Liver (tissue), 9 donors: ENCODE results near the gene PTH1R. TPM values are rescaled to one million over a fixed set of nuclear protein-coding genes. Genes with fewer than 3 reads are reported as not detected.

ENCODE experiments used
- DNase-seq: peaks from one replicate; pipeline ENCODE4 v3.0.0-alpha.2; 2017; ENCODE audit warnings: low spot score
- H3K27ac ChIP-seq, 2 donors: one replicate each; pipeline ENCODE4 v1.7.0; 2013; ENCODE audit warnings: inconsistent platforms in 2 of 2, low read length in 2 of 2, control low read depth in 1 of 2, low read depth in 1 of 2, mild to moderate bottlenecking in 1 of 2
- H3K27me3 ChIP-seq, 4 donors: one replicate each; pipeline versions ENCODE4 v1.6.1 to v1.7.0; 2013; ENCODE audit warnings: low read length in 3 of 4, inconsistent platforms in 1 of 4, mild to moderate bottlenecking in 1 of 4, moderate library complexity in 1 of 4; ENCODE audit not compliant: control insufficient read depth in 4 of 4, insufficient read depth in 4 of 4
- H3K36me3 ChIP-seq, 4 donors: one replicate each; pipeline versions ENCODE4 v1.6.1 to v1.7.0; 2013; ENCODE audit warnings: low read length in 3 of 4, mild to moderate bottlenecking in 3 of 4, low read depth in 1 of 4, moderate library complexity in 1 of 4; ENCODE audit not compliant: control insufficient read depth in 4 of 4, insufficient read depth in 3 of 4
- H3K4me1 ChIP-seq, 4 donors: one replicate each; pipeline versions ENCODE4 v1.6.1 to v1.7.0; 2013; ENCODE audit warnings: low read length in 3 of 4, mild to moderate bottlenecking in 3 of 4, moderate library complexity in 1 of 4; ENCODE audit not compliant: control insufficient read depth in 4 of 4, insufficient read depth in 4 of 4
- H3K4me3 ChIP-seq, 3 donors: one replicate each; pipeline versions ENCODE4 v1.6.1 to v1.7.0; 2013; ENCODE audit warnings: low read length in 3 of 3, control low read depth in 1 of 3, low read depth in 1 of 3, mild to moderate bottlenecking in 1 of 3
- H3K9ac ChIP-seq, 2 donors: one replicate each; pipeline ENCODE4 v1.7.0; 2013; ENCODE audit warnings: low read length in 2 of 2, mild to moderate bottlenecking in 2 of 2, moderate library complexity in 2 of 2, control low read depth in 1 of 2, low read depth in 1 of 2
- H3K9me3 ChIP-seq, 4 donors: one replicate each; pipeline versions ENCODE4 v1.6.1 to v1.7.0; 2013; ENCODE audit warnings: low read length in 3 of 4; ENCODE audit not compliant: control insufficient read depth in 4 of 4
- EGR1 ChIP-seq, 2 donors: IDR thresholded peaks; 2 replicates each; pipeline ENCODE4 v1.6.1; 2016 to 2018; ENCODE audit warnings: antibody characterized with exemption in 2 of 2, low read depth in 2 of 2
- FOXA1 ChIP-seq: IDR thresholded peaks from 2 replicates; pipeline ENCODE4 v1.6.1; 2016; ENCODE audit warnings: antibody characterized with exemption
- FOXA2 ChIP-seq: IDR thresholded peaks from 2 replicates; pipeline ENCODE4 v1.6.1; 2016; ENCODE audit warnings: antibody characterized with exemption
- GABPA ChIP-seq, 2 donors: IDR thresholded peaks in 1 of 2; conservative IDR thresholded peaks in 1 of 2; 2 replicates each; pipeline ENCODE4 v1.6.1; 2016; ENCODE audit warnings: antibody characterized with exemption in 2 of 2, mild to moderate bottlenecking in 1 of 2, moderate library complexity in 1 of 2
- HNF4A ChIP-seq, 2 donors: conservative IDR thresholded peaks; 2 replicates each; pipeline ENCODE4 v1.6.1; 2016; ENCODE audit warnings: antibody characterized with exemption in 2 of 2, mild to moderate bottlenecking in 2 of 2
- HNF4G ChIP-seq: IDR thresholded peaks from 2 replicates; pipeline ENCODE4 v1.6.1; 2016; ENCODE audit warnings: antibody characterized with exemption
- JUND ChIP-seq, 2 donors: IDR thresholded peaks; 2 replicates each; pipeline ENCODE4 v1.6.1; 2016; ENCODE audit warnings: antibody characterized with exemption in 2 of 2
- NR2F2 ChIP-seq: IDR thresholded peaks from 2 replicates; pipeline ENCODE4 v1.6.1; 2016; ENCODE audit warnings: antibody characterized with exemption
- RAD21 ChIP-seq, 2 donors: IDR thresholded peaks; 2 replicates each; pipeline ENCODE4 v1.6.1; 2016; ENCODE audit warnings: antibody characterized with exemption in 2 of 2, mild to moderate bottlenecking in 2 of 2
- RXRA ChIP-seq, 2 donors: IDR thresholded peaks; 2 replicates each; pipeline ENCODE4 v1.6.1; 2017 to 2018; ENCODE audit warnings: antibody characterized with exemption in 2 of 2, mild to moderate bottlenecking in 1 of 2
- SP1 ChIP-seq: IDR thresholded peaks from 2 replicates; pipeline ENCODE4 v1.6.1; 2018; ENCODE audit warnings: antibody characterized with exemption, mild to moderate bottlenecking
- TAF1 ChIP-seq: conservative IDR thresholded peaks from 2 replicates; pipeline ENCODE4 v1.6.1; 2016; ENCODE audit warnings: antibody characterized with exemption, mild to moderate bottlenecking
- YY1 ChIP-seq: IDR thresholded peaks from 2 replicates; pipeline ENCODE4 v1.6.1; 2016; ENCODE audit warnings: antibody characterized with exemption, mild to moderate bottlenecking
- WGBS: extraction: QIAGEN DNeasy Blood & Tissue Kit; methylation state at CpG from one replicate; pipeline ENCODE4 v1.1.7; 2013; 5-methylcytosine and 5-hydroxymethylcytosine counted together
- polyA plus RNA-seq, 2 donors: library from polyadenylated mRNA; stranded (reverse) in 1 of 2; unstranded in 1 of 2; fragments of 200-250 nt in 1 of 2; fragments of >200 nt in 1 of 2; fragmentation: Nextera tagmentation in 1 of 2; extraction: Ambion mirVana in 1 of 2; gene quantifications; one replicate each; pipeline versions ENCODE4 v1.2.1 to v1.2.3, GENCODE V29; 2013 to 2015
- total RNA-seq, 2 donors: library from RNA; depleted of rRNA; stranded (reverse); fragments of >200 nt; gene quantifications; one replicate each; pipeline ENCODE4 v1.2.3, GENCODE V29; 2014
- TF ChIP-seq, protein P1 (sequence below): fragments of 150-350 bp; IDR thresholded peaks from 2 replicates; pipeline ENCODE4 v1.5.1; 2017; ENCODE audit warnings: improper control_type of control experiment, low read depth, low read length; ENCODE audit not compliant: missing input control
- TF ChIP-seq, protein P2 (sequence below): IDR thresholded peaks from 2 replicates; pipeline ENCODE4 v1.6.1; 2016; ENCODE audit warnings: antibody characterized with exemption
- TF ChIP-seq, protein P3 (sequence below): IDR thresholded peaks from 2 replicates; pipeline ENCODE4 v1.6.1; 2016; ENCODE audit warnings: antibody characterized with exemption
- TF ChIP-seq, protein P4 (sequence below): IDR thresholded peaks from 2 replicates; pipeline ENCODE4 v1.6.1; 2016; ENCODE audit warnings: antibody characterized with exemption, mild to moderate bottlenecking
- TF ChIP-seq, protein P5 (sequence below): IDR thresholded peaks from 2 replicates; pipeline ENCODE4 v1.6.1; 2016; ENCODE audit warnings: antibody characterized with exemption
- donor health status: healthy.
- donor health status: healthy.
- donor health status: healthy.
- donor health status: healthy.
- donor health status: healthy.

The PTH1R gene
- total and polyA plus RNA-seq, 4 donors: 7.2 to 28.4 (median 23.6) TPM

DNA sequence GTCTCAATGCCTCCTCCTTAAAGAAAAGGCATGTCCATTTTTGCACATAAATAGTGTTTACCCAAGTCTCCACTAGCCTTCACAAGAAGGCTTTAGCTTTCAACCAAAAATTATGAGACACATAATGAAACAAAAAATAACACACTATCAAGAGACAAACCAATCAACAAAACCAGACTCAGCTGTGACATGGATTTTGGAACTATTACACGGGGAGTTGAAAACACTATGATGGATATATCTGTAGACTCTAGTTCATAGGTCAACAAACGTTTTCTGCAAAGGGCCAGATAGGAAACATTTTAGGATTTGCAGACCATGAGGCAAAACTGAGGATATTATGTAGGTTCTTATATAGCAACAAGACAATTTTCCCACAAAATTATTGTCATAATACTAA is 39.2 kb upstream of the PTH1R start:
- no peak overlapping the region for H3K27ac ChIP-seq
- H3K9me3 ChIP-seq: peaks cover 0 to 10% (median under 1%) of the 10 kb centered on the region in 4 donors
- TF ChIP-seq FOXA1 (no peak), GABPA (IDR thresholded peaks at IDR 0.05 in 1 of 2, conservative IDR thresholded peaks at IDR 0.05 in 1 of 2) (no peak), FOXA2 (no peak), HNF4G (no peak), EGR1 (IDR thresholded peaks at IDR 0.05; ENCODE audit: low read depth in 2 of 2) (no peak), TAF1 (no peak)
- TF ChIP-seq, protein P1, sequence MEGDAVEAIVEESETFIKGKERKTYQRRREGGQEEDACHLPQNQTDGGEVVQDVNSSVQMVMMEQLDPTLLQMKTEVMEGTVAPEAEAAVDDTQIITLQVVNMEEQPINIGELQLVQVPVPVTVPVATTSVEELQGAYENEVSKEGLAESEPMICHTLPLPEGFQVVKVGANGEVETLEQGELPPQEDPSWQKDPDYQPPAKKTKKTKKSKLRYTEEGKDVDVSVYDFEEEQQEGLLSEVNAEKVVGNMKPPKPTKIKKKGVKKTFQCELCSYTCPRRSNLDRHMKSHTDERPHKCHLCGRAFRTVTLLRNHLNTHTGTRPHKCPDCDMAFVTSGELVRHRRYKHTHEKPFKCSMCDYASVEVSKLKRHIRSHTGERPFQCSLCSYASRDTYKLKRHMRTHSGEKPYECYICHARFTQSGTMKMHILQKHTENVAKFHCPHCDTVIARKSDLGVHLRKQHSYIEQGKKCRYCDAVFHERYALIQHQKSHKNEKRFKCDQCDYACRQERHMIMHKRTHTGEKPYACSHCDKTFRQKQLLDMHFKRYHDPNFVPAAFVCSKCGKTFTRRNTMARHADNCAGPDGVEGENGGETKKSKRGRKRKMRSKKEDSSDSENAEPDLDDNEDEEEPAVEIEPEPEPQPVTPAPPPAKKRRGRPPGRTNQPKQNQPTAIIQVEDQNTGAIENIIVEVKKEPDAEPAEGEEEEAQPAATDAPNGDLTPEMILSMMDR: no peak
- TF ChIP-seq, protein P2, sequence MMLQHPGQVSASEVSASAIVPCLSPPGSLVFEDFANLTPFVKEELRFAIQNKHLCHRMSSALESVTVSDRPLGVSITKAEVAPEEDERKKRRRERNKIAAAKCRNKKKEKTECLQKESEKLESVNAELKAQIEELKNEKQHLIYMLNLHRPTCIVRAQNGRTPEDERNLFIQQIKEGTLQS: no peak
- H3K27me3 ChIP-seq: no peaks in the 10 kb centered on the region
- no peak overlapping the region for H3K4me3 ChIP-seq
- no peaks in the 10 kb centered on the region for H3K4me1 ChIP-seq
- DNase-seq: no peak
- H3K9ac ChIP-seq: no peak overlapping the region
- no peaks in the 10 kb centered on the region for H3K36me3 ChIP-seq
- 78% methylated on average over 2 of the region's 2 CpGs for WGBS

DNA sequence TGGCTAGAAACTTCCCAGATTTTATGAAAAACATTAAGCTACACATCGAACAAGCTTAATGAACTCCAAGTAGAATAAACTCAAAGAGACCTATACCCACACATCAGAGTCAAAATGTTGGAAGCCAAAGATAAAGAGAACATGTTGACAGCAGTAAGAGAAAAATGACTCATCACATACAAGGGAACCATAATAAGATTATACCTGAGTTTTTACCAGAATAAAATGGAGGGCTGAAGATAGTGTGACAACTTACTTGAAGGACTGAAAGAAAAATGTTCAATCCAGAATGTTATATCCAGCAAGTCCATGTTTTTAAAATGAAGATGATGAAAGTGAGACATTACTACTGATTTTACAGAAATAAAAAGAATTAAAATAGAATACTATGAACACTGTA is 37.0 kb upstream of the PTH1R start:
- TF ChIP-seq, protein P2: no peak
- TF ChIP-seq JUND (IDR thresholded peaks at IDR 0.05) (no peak), GABPA (IDR thresholded peaks at IDR 0.05 in 1 of 2, conservative IDR thresholded peaks at IDR 0.05 in 1 of 2) (no peak), FOXA1 (no peak), SP1 (no peak), RAD21 (IDR thresholded peaks at IDR 0.05) (no peak), EGR1 (IDR thresholded peaks at IDR 0.05; ENCODE audit: low read depth in 2 of 2) (no peak), TAF1 (no peak), YY1 (no peak), NR2F2 (no peak), HNF4A (conservative IDR thresholded peaks at IDR 0.05) (no peak), RXRA (IDR thresholded peaks at IDR 0.05) (no peak), HNF4G (no peak), FOXA2 (no peak)
- TF ChIP-seq, protein P3, sequence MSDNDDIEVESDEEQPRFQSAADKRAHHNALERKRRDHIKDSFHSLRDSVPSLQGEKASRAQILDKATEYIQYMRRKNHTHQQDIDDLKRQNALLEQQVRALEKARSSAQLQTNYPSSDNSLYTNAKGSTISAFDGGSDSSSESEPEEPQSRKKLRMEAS: no peak
- TF ChIP-seq, protein P4, sequence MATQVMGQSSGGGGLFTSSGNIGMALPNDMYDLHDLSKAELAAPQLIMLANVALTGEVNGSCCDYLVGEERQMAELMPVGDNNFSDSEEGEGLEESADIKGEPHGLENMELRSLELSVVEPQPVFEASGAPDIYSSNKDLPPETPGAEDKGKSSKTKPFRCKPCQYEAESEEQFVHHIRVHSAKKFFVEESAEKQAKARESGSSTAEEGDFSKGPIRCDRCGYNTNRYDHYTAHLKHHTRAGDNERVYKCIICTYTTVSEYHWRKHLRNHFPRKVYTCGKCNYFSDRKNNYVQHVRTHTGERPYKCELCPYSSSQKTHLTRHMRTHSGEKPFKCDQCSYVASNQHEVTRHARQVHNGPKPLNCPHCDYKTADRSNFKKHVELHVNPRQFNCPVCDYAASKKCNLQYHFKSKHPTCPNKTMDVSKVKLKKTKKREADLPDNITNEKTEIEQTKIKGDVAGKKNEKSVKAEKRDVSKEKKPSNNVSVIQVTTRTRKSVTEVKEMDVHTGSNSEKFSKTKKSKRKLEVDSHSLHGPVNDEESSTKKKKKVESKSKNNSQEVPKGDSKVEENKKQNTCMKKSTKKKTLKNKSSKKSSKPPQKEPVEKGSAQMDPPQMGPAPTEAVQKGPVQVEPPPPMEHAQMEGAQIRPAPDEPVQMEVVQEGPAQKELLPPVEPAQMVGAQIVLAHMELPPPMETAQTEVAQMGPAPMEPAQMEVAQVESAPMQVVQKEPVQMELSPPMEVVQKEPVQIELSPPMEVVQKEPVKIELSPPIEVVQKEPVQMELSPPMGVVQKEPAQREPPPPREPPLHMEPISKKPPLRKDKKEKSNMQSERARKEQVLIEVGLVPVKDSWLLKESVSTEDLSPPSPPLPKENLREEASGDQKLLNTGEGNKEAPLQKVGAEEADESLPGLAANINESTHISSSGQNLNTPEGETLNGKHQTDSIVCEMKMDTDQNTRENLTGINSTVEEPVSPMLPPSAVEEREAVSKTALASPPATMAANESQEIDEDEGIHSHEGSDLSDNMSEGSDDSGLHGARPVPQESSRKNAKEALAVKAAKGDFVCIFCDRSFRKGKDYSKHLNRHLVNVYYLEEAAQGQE: no peak
- TF ChIP-seq, protein P1: no peak
- TF ChIP-seq, protein P5, sequence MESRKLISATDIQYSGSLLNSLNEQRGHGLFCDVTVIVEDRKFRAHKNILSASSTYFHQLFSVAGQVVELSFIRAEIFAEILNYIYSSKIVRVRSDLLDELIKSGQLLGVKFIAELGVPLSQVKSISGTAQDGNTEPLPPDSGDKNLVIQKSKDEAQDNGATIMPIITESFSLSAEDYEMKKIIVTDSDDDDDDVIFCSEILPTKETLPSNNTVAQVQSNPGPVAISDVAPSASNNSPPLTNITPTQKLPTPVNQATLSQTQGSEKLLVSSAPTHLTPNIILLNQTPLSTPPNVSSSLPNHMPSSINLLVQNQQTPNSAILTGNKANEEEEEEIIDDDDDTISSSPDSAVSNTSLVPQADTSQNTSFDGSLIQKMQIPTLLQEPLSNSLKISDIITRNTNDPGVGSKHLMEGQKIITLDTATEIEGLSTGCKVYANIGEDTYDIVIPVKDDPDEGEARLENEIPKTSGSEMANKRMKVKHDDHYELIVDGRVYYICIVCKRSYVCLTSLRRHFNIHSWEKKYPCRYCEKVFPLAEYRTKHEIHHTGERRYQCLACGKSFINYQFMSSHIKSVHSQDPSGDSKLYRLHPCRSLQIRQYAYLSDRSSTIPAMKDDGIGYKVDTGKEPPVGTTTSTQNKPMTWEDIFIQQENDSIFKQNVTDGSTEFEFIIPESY: no peak
- H3K9me3 ChIP-seq: peaks cover 0 to 10% (median under 1%) of the 10 kb centered on the region in 4 donors

More for the DNA sequence above, 37.0 kb upstream of the PTH1R start:
- no peak overlapping the region for H3K9ac ChIP-seq
- H3K27me3 ChIP-seq: no peaks in the 10 kb centered on the region
- H3K4me1 ChIP-seq: peaks cover 0 to 7% (median 6%) of the 10 kb centered on the region in 4 donors
- H3K4me3 ChIP-seq: no peak overlapping the region
- no peak overlapping the region for H3K27ac ChIP-seq
- H3K36me3 ChIP-seq: no peaks in the 10 kb centered on the region
- no peak for DNase-seq
- WGBS: 98% methylated on average over 1 of the region's 1 CpG
